ENCODE measurements around the gene MAP3K14. TPM values are rescaled to one million over a fixed set of nuclear protein-coding genes. Genes with fewer than 3 reads are reported as not detected.

MAP3K14 gene
- total RNA-seq, 2 donors from 2014 or later = 8.2 to 10.6 TPM

- Histone ChIP-seq H3K4me3 (no peak overlapping the region), H3K9me3 (no peaks in the 10 kb centered on the region), H3K27ac (peak overlapping the region; percentile 90 to 93), H3K36me3 (no peaks in the 10 kb centered on the region), H3K4me1 (peaks cover 0 to 96% of the 10 kb centered on the region in 2 donors), H3K27me3 (no peaks in the 10 kb centered on the region)
- TF ChIP-seq CTCF (IDR thresholded peaks at IDR 0.05) = no peak
- DNase-seq (ENCODE audit: low spot score) = no peak
Observed at GRCh38 chr17:45296003-45296832, 20.6 kb downstream of the MAP3K14 start.

GRCh38 chr17:45294506-45294905 is 22.3 kb downstream of the MAP3K14 start:
- H3K36me3 ChIP-seq = peaks cover 10% of the 10 kb centered on the region
- no peaks in the 10 kb centered on the region for H3K27me3 ChIP-seq
- no peaks in the 10 kb centered on the region for H3K9me3 ChIP-seq
- H3K27ac ChIP-seq = peak overlapping the region; percentile 90 to 93
- no peak for DNase-seq (ENCODE audit: low spot score)
- H3K4me3 ChIP-seq = no peak overlapping the region
- no peak for TF ChIP-seq CTCF (IDR thresholded peaks at IDR 0.05)
- H3K4me1 ChIP-seq = peaks cover 0 to 96% of the 10 kb centered on the region in 2 donors

- Histone ChIP-seq H3K27me3 (no peaks in the 10 kb centered on the region), H3K36me3 (peaks cover 18% of the 10 kb centered on the region), H3K4me1 (peaks cover 0 to 96% of the 10 kb centered on the region in 2 donors), H3K4me3 (no peak overlapping the region), H3K9me3 (no peaks in the 10 kb centered on the region), H3K27ac (peak overlapping the region; percentile 90 to 93)
- TF ChIP-seq CTCF (IDR thresholded peaks at IDR 0.05) = peak in 1 of 2 donors; percentile 20
- peak; percentile 89 for DNase-seq (ENCODE audit: low spot score)
Observed at GRCh38 chr17:45293413-45294211, 23.2 kb downstream of the MAP3K14 start.

GRCh38 chr17:45292696-45293412 is 24.0 kb downstream of the MAP3K14 start:
- peak overlapping the region; percentile 90 to 93 for H3K27ac ChIP-seq
- H3K9me3 ChIP-seq = no peaks in the 10 kb centered on the region
- no peak for DNase-seq (ENCODE audit: low spot score)
- no peaks in the 10 kb centered on the region for H3K27me3 ChIP-seq
- peaks cover 25% of the 10 kb centered on the region for H3K36me3 ChIP-seq
- H3K4me3 ChIP-seq = no peak overlapping the region
- peaks cover 0 to 96% of the 10 kb centered on the region in 2 donors for H3K4me1 ChIP-seq
- no peak for TF ChIP-seq CTCF (IDR thresholded peaks at IDR 0.05)

- no peak for DNase-seq (ENCODE audit: low spot score)
- no peaks in the 10 kb centered on the region for H3K27me3 ChIP-seq
- H3K9me3 ChIP-seq = no peaks in the 10 kb centered on the region
- peak overlapping the region; percentile 90 to 93 for H3K27ac ChIP-seq
- TF ChIP-seq CTCF (IDR thresholded peaks at IDR 0.05) = no peak
- peaks cover 0 to 91% of the 10 kb centered on the region in 2 donors for H3K4me1 ChIP-seq
- no peak overlapping the region for H3K4me3 ChIP-seq
- peaks cover 40% of the 10 kb centered on the region for H3K36me3 ChIP-seq
Observed at GRCh38 chr17:45291171-45291805, 25.5 kb downstream of the MAP3K14 start.
